Measurements from ENCODE around the gene REL.

The REL gene

DNA sequence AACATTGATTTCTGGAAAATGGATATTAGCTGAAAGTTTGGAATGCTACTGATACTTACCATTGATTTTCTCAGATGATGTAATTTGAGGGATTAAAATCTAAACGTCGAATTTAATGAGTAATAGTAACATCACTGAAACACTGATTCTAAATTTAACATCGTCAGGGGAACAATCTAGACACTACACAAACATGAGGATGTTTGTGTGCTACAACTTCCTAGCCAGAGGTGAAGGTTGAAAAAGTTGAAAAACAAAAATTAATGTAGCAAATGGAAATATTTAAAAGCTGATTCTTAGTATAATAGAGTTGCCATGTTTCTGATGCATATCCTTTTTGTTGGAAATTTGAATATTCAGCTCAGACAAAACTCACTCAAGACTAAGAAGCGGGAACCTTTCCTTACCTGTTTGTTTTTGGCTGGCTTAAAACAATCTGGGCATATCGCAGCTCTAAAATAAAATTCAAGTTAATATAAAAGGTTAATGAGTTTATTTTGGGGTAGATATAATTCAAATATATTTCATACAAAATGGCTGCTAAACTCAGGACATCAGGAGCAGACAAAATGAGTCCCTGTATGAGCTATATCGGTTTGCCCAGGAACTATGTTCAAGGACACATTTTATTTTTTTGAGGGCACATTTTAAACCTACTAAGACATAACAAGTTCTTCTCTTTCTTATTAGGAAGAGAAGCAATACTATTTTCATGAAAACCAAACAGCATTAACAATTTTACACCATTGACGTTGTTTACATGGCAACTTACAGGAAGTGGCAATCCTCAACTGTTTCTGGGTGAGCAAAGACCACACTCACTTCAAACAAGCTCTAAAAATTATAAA, 83.5 kb downstream of the REL start:
- no peaks in the 10 kb centered on the region for H3K36me3 ChIP-seq (ENCODE audit: control insufficient read depth, insufficient read depth, low read length)
- H3K4me1 ChIP-seq (ENCODE audit: control insufficient read depth, insufficient read depth, low read length, poor library complexity, severe bottlenecking), result no peaks in the 10 kb centered on the region
- no peak overlapping the region for H3K4me3 ChIP-seq (ENCODE audit: extremely low read depth, insufficient read depth, low read length, poor library complexity, severe bottlenecking)
- WGBS, 2 experiments (ENCODE audit: insufficient coverage in 2 of 2), result 92 to 100% methylated on average over 1 to 2 of the region's 7 CpGs
- no peaks in the 10 kb centered on the region for H3K9me3 ChIP-seq (ENCODE audit: control insufficient read depth, low read length)
- no peak overlapping the region for H3K27ac ChIP-seq (ENCODE audit: low read depth, low read length, severe bottlenecking)

GRCh38 chr2:60965499-60965785, 84.1 kb downstream of the REL start:
- Histone ChIP-seq H3K27ac (ENCODE audit: low read depth, low read length, severe bottlenecking) (no peak overlapping the region), H3K4me3 (ENCODE audit: extremely low read depth, insufficient read depth, low read length, poor library complexity, severe bottlenecking) (no peak overlapping the region), H3K4me1 (ENCODE audit: control insufficient read depth, insufficient read depth, low read length, poor library complexity, severe bottlenecking) (no peaks in the 10 kb centered on the region), H3K9me3 (ENCODE audit: control insufficient read depth, low read length) (no peaks in the 10 kb centered on the region), H3K36me3 (ENCODE audit: control insufficient read depth, insufficient read depth, low read length) (no peaks in the 10 kb centered on the region)

DNA sequence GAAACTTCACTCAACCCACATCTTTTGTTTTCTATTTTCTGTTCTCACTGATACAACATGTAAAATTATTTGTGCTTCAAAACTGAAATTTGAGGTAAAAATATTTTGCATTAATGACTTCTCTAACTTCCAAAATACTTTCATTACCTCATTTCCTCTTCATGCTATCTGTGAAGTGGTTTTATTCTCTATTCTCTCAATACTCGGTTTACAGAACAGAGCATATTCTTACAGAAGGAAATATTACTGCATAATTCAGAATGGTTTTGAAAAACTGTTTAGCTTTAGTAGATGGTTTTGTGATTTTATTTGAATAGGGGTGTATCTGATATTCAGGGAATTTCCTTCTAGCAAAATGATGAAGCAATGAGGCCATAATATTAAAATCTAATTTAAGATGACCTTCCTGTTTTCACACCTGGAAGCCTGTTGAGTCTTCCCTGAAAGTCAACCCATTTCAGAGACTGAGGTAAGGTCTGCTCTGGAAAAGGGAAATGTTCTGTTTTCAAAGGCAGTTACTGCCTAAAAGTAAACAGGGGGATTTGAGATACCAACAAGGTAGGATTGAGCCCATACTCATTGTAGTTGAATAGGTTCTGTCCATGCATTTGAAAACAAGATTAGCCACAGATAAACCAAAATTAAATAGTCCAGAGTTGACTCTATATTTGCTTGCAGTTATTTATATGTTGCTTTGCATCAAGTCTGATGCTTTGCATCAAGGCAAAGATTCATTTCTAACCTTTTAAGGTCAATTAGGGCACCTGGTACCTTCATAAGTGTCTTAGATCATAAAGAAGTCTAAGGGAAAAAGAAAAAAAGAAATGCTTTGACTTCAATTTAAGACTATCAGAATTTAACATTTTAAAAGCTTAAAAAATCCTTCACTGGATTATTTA, 85.4 kb downstream of the REL start:
- H3K4me3 ChIP-seq (ENCODE audit: extremely low read depth, insufficient read depth, low read length, poor library complexity, severe bottlenecking), result no peak overlapping the region
- H3K4me1 ChIP-seq (ENCODE audit: control insufficient read depth, insufficient read depth, low read length, poor library complexity, severe bottlenecking), result no peaks in the 10 kb centered on the region
- WGBS, 2 experiments (ENCODE audit: insufficient coverage in 2 of 2), result no CpG with 5 or more reads among the region's 1 CpG
- no peak overlapping the region for H3K27ac ChIP-seq (ENCODE audit: low read depth, low read length, severe bottlenecking)
- no peaks in the 10 kb centered on the region for H3K36me3 ChIP-seq (ENCODE audit: control insufficient read depth, insufficient read depth, low read length)
- H3K9me3 ChIP-seq (ENCODE audit: control insufficient read depth, low read length), result no peaks in the 10 kb centered on the region

GRCh38 chr2:60972889-60973656, 91.7 kb downstream of the REL start:
- Histone ChIP-seq H3K36me3 (ENCODE audit: control insufficient read depth, insufficient read depth, low read length) (no peaks in the 10 kb centered on the region), H3K4me1 (ENCODE audit: control insufficient read depth, insufficient read depth, low read length, poor library complexity, severe bottlenecking) (no peaks in the 10 kb centered on the region), H3K27ac (ENCODE audit: low read depth, low read length, severe bottlenecking) (no peak overlapping the region), H3K9me3 (ENCODE audit: control insufficient read depth, low read length) (no peaks in the 10 kb centered on the region), H3K4me3 (ENCODE audit: extremely low read depth, insufficient read depth, low read length, poor library complexity, severe bottlenecking) (no peak overlapping the region)
- 90 to 94% methylated on average over 21 to 29 of the region's 32 CpGs for WGBS, 2 experiments (ENCODE audit: insufficient coverage in 2 of 2)

DNA sequence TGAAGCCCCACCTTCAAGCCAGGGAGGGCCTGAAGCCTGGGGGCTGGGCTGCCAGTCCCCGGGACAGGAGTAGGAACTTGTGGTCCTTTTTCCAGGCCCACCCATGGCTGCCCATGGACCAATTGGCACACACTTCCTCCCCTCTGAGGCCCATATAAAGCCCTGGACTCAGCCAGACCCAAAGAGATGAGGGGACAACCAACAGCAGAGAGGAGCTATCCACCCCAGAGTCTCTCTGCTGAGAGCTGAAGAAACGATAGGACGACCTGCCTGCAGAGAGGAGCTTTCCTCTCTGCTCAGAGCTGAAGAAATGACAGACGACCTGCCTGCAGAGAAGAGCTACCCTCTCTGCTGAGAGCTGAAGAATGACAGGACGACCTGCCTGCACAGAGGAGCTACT, 92.3 kb downstream of the REL start:
- WGBS, 2 experiments (ENCODE audit: insufficient coverage in 2 of 2), result 90 to 96% methylated on average over 3 to 5 of the region's 5 CpGs
- H3K4me3 ChIP-seq (ENCODE audit: extremely low read depth, insufficient read depth, low read length, poor library complexity, severe bottlenecking), result no peak overlapping the region
- H3K4me1 ChIP-seq (ENCODE audit: control insufficient read depth, insufficient read depth, low read length, poor library complexity, severe bottlenecking), result no peaks in the 10 kb centered on the region
- no peaks in the 10 kb centered on the region for H3K36me3 ChIP-seq (ENCODE audit: control insufficient read depth, insufficient read depth, low read length)
- no peaks in the 10 kb centered on the region for H3K9me3 ChIP-seq (ENCODE audit: control insufficient read depth, low read length)
- no peak overlapping the region for H3K27ac ChIP-seq (ENCODE audit: low read depth, low read length, severe bottlenecking)

DNA sequence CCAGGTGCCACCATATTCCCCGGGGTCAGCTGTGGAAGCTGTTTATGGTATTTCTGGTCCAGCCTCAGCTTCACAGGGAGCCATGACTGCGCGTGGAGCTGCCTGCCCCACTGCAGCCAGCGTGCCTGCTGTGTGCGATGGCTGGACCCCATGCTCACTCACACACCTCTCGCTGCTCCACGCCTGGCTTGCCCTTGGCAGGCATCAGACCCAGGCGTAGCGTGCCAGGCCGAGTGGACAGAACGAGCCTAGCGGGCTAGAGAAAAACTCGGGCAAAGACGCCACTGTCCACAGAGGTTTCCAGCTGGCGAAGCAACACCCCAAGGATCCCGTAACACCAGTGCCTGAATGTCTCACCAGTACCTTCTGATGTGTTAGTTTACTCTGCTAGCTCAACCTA, 93.3 kb downstream of the REL start:
- no peak overlapping the region for H3K27ac ChIP-seq (ENCODE audit: low read depth, low read length, severe bottlenecking)
- H3K4me1 ChIP-seq (ENCODE audit: control insufficient read depth, insufficient read depth, low read length, poor library complexity, severe bottlenecking), result no peaks in the 10 kb centered on the region
- H3K4me3 ChIP-seq (ENCODE audit: extremely low read depth, insufficient read depth, low read length, poor library complexity, severe bottlenecking), result no peak overlapping the region
- WGBS, 2 experiments (ENCODE audit: insufficient coverage in 2 of 2), result 93 to 96% methylated on average over 14 to 16 of the region's 16 CpGs
- H3K9me3 ChIP-seq (ENCODE audit: control insufficient read depth, low read length), result no peaks in the 10 kb centered on the region
- H3K36me3 ChIP-seq (ENCODE audit: control insufficient read depth, insufficient read depth, low read length), result no peaks in the 10 kb centered on the region
